MM.1S (cell line): ENCODE measurements around the gene TXNIP.

Experiments used
- CTCF ChIP-seq: fragments of 300-600 bp; sonication (generic); IDR thresholded peaks from 2 replicates; pipeline ENCODE4 v1.5.1; 2016; ENCODE audit warnings: antibody characterized with exemption, low read length, mixed read lengths
- EZH2 ChIP-seq: fragments of 300-600 bp; sonication (generic); optimal IDR thresholded peaks from 2 replicates; pipeline ENCODE3; 2017; ENCODE audit warnings: low read depth, mild to moderate bottlenecking, antibody characterized with exemption, low read length, mixed read lengths
- EZH2phosphoT487 ChIP-seq: fragments of 300-600 bp; sonication (generic); IDR thresholded peaks from 2 replicates; pipeline ENCODE4 v1.6.1; 2018; ENCODE audit warnings: antibody characterized with exemption, low read length

- no peak for TF ChIP-seq CTCF
- no peak for TF ChIP-seq EZH2
- TF ChIP-seq EZH2phosphoT487, result no peak
These were observed 19.4 kb downstream of the TXNIP start for GRCh38 chr1:145977016-145977415.
